DLD1 (cell line): ENCODE results near the gene DEFB124.
"Not testable (repeated sequence)": the region's sequence is repeated elsewhere in the genome, so short reads cannot be mapped to it uniquely, and the experiment has no call there.

Experiments used
- in situ Hi-C: cut with HindIII; loops from 2 replicates; pipeline ENCODE4 v1.10.0; 2017; ENCODE audit warnings: low sequenced_read_pairs

Gene DEFB124

GRCh38 chr20:31489152-31489551 lies 14.2 kb upstream of the DEFB124 start:
- in situ Hi-C loops, result no loop called here

- in situ Hi-C loops, result no loop called here
Measured at GRCh38 chr20:31488115-31488514, 13.2 kb upstream of the DEFB124 start.

DNA sequence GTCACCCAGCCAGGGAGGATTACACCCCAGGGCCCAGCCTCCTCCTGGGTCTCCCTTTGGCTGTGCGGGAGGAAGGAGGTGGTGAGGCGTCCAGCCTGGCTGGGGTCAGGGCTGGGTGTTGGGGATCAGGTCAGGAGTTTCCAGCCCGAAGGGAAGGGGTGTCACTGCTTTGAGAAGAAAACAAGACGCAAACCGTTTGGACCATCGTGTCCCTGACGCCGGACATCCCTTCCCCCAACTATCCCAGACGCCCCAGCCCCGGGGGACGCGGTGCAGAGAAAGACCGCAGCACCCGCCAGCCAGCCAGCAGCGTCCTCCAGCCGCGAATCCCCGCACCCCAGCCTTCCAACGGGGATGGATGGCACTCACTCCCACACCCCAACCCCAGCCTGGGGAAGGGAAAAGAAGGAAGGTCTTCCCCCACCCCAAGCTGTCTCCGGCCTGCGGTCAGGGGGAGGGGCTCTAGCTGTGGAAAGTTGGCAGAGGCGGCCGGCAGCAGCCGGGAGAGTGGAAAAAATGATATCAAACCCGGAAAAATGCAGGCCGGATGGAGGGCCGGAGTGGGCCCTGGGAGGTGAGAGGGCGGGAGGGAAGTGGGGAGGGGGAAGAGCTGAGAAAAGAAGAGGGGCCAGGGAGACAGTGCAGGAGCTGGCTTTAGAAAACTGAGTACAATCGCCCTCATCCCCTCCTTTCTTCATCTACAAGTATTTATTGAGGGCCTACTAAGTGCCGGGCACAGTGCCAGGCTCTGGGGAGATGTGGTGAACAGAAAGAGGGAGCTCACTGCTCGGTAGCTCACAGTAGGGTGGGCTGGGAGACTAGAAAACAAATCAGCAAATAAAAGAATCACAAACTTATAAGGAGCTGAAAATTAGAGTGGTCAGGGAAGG lies 10.8 kb upstream of the DEFB124 start:
- in situ Hi-C loops, result no loop called here

- in situ Hi-C loops, result no loop called here
Measured at GRCh38 chr20:31484001-31484400, 9.1 kb upstream of the DEFB124 start.

DNA sequence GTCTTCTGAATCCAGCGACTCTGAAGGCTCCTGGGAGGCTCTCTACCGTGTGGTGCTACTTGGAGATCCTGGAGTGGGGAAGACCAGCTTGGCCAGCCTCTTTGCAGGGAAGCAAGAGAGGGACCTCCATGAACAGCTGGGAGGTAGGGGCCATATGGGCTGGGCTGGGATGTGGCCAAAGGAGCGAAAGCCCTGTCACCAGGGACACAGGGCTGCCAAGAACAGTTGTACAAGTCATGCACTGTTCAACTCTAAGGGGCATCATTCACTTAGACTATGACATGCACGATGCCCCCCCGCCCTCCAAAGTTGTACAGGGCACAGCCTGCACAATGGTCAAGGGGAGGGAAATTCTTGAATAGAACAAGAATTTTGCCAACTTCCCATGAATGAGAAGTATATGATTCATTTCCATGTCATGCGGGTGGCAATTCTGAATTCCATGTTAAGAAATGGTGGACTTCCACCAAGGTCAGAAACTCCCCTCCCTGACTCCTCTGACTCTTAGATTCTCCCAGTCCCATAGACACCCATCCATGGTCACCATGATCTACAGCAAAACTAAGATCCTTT lies 1.8 kb upstream of the DEFB124 start:
- in situ Hi-C loops, result no loop called here

DNA sequence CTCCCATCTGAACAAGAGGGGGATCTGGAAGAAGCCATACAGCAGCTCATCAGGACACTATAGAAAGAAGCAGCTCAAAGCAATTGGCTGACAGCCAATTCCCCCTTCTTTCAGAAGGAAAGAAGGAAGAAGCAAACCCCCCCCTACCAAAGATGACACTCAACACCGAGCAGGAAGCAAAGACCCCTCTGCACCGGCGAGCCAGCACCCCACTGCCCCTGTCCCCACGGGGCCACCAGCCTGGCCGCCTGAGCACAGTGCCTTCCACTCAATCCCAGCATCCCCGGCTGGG lies 1.3 kb upstream of the DEFB124 start:
- in situ Hi-C loops, result no loop called here

GRCh38 chr20:31475472-31476293 lies 756 bp upstream of the DEFB124 start:
- in situ Hi-C loops, result no loop called here

GRCh38 chr20:31474097-31474436 lies 860 bp downstream of the DEFB124 start:
- in situ Hi-C loops, result no loop called here

GRCh38 chr20:31473331-31474096 lies 1.4 kb downstream of the DEFB124 start:
- in situ Hi-C loops, result no loop called here

DNA sequence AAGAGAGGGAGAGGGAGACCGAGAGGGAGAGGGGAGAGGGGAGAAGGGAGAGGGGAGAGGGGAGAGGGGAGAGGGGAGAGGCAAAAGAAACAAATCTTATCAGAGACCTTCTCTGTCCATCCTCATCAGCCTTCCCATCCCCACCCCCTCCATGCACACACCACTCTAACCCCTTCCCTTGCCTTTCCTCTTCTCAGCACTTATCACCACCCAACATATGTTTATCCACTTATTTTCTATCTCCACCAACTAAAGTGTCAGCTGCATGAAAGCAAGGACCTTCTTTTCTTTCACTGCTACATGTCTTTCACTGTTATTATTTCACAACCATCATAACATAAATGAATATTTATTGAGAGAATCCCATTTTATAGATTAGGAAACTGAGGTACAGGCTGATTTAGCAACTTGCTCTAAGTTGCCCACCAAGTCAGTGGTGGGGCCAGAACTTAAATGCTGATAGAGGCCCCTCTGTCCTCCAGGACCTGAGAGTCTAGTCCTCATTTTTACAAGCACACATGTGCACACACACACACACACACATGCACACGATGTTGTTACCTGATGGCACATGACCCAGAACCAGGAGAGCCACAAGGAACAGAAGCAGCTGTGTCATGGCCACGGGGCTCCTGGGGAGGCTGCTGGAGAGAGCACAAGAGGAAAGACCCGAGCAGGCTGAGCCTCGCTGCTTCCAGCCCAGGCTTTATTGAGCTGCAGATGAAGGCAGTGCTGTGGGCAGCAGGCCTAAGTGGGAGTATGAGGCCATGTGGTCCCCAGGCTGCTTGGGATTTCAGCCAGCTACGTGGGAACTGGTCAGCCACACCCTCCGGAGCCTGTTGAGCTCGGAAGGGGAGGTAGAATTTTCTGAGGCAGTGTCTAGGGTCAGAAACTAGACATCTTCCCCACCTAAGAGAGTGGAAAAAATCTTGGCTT lies 2.3 kb downstream of the DEFB124 start:
- in situ Hi-C loops, result no loop called here

GRCh38 chr20:31470946-31471345 lies 4.0 kb downstream of the DEFB124 start:
- in situ Hi-C loops, result not testable (repeated sequence)

DNA sequence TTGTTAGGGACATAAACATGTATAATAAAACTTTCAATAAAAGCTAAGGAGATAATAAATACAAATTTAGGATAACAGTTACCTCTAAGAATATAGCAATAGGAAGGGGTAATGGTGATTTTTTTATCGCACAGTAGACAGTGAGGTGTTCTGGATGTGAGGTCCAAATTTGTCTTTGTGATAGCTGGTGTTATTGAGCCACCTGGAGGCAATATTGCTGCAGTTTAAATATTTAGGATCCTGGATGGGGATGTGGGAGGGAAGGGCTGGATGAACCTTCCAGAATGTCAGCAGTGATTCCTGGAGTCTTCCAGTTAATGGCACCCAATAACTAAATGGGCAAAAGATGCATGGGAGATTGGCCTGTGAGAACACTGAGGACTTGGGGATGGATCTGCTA lies 20.6 kb downstream of the DEFB124 start:
- in situ Hi-C loops, result no loop called here

DNA sequence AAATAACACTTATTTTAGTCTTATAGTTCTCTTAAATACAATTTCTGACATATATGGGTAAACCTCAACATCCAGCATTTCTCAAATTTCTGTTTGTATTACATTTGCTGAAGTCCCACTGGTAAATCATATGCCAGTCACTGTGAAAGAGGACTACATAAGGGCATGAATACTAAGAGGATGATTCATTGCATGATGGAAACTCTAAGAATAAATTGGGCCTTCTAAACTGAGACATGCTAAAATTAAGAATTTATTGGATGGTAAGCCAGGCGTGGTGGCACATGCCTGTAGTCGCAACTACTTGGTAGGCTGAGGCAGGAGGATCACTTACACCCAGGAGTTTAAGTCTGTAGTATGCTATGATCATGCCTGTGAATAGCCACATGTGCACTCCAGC lies 22.4 kb downstream of the DEFB124 start:
- in situ Hi-C loops, result no loop called here

DNA sequence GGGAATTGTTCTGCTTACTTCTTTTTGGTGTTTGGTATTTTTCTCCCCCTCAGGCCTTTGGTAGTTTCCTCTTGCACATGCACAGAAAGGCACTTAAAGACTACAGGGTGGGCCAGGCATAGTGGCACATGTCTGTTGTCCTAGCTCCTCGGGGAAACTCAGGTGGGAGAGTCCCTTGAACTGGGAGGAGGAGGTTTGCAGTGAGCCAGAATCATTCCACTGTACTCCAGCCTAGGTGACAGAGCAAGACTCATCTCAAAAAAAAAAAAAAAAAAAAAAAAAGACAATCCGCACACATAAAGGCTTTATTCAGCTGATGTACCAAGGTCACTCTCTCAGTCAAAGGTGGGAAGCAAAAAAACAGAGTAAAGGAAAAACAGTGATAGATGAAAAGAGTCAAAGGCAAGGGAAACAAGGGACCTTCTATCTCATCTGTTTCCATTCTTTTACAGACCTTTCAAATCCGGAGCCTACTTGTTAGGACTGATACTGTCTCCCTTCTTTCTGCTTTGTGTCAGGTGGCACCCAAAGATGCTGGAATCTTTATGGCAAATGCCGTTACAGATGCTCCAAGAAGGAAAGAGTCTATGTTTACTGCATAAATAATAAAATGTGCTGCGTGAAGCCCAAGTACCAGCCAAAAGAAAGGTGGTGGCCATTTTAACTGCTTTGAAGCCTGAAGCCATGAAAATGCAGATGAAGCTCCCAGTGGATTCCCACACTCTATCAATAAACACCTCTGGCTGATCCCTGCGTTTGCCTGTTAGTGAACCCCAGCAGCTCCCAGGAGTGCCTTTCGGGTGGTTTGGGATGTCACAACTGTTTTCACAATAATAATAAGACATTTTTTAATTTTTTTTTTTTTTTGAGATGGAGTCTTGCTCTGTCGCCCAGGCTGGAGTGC lies 25.2 kb downstream of the DEFB124 start:
- in situ Hi-C loops, result no loop called here

GRCh38 chr20:31446084-31446819 lies 28.7 kb downstream of the DEFB124 start:
- in situ Hi-C loops, result no loop called here

GRCh38 chr20:31440012-31440659 lies 34.8 kb downstream of the DEFB124 start, which contains the start of gene DEFB123:
DEFB123 (plus strand) TSS chr20:31440632; CDS start chr20:31440699, 67 bp downstream.
- in situ Hi-C loops, result no loop called here

- in situ Hi-C loops, result no loop called here
Measured at GRCh38 chr20:31430568-31431115, 44.3 kb downstream of the DEFB124 start.
